KBM-7 (cell line): ENCODE measurements around the gene CST8.
"Not testable (repeated sequence)": the region's sequence is repeated elsewhere in the genome, so short reads cannot be mapped to it uniquely, and the experiment has no call there.

Source experiments
- DNase-seq: peaks from one replicate; pipeline ENCODE4 v3.0.0-alpha.2; 2015
- in situ Hi-C: fragments of 300-500 bp; cut with MboI; formaldehyde crosslinking; loops from 2 replicates; pipeline ENCODE4 v1.14.3; 2020; ENCODE audit warnings: low sequenced_read_pairs, low pct_unique_long_range_greater_than_20kb, mixed read lengths

The CST8 gene

DNA sequence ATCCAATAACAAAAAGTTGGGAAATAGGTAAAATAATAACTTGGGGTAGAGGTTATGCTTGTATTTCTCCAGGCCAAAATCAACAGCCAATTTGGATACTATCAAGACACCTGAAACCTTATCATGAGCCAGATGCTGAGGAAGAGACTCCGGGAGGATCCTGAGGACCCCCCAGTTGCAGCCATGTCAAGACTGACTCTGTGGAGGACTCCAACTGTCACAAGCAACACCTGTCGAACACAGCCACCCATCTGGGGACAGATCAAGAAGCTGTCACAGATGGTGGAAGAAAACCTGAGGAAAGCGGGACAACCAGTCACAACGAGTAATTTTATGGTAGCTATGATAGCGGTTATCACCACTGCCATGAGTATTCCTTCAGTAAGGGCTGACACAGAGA lies 18.6 kb upstream of the CST8 start:
- in situ Hi-C loops, DNase-seq: not testable (repeated sequence)

- DNase-seq, in situ Hi-C loops: not testable (repeated sequence)
These were observed 17.6 kb upstream of the CST8 start for GRCh38 chr20:23473293-23473692.

GRCh38 chr20:23475395-23475794 lies 15.5 kb upstream of the CST8 start:
- in situ Hi-C loops, result no loop called here

GRCh38 chr20:23476015-23476754 lies 14.7 kb upstream of the CST8 start:
- in situ Hi-C loops, result no loop called here
- DNase-seq, result no peak

More at GRCh38 chr20:23475395-23475794, 15.5 kb upstream of the CST8 start:
- no peak for DNase-seq

DNA sequence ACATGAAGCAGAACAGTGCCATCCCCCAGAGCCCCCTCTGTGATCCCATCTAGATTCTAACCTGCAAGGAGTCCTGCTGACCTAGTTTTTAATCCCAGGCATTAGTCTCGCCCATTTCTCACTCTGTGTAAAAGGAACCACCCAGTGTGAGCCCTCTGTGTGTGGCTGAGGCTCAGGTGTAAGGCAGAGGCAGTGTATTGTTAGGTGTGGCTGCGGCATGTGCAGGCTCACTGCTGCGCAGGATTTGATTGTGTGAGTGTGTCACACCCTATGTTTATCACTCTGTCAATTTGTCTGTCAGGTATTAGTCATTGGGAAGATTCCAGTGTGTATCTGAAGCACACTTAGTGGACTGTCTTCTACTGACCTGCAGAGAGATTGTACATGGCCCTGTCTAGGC lies 13.7 kb upstream of the CST8 start:
- DNase-seq, result no peak
- in situ Hi-C loops, result no loop called here

GRCh38 chr20:23479043-23479442 lies 11.9 kb upstream of the CST8 start:
- no peak for DNase-seq
- in situ Hi-C loops, result no loop called here

GRCh38 chr20:23482138-23482537 lies 8.8 kb upstream of the CST8 start:
- in situ Hi-C loops, result no loop called here
- no peak for DNase-seq

DNA sequence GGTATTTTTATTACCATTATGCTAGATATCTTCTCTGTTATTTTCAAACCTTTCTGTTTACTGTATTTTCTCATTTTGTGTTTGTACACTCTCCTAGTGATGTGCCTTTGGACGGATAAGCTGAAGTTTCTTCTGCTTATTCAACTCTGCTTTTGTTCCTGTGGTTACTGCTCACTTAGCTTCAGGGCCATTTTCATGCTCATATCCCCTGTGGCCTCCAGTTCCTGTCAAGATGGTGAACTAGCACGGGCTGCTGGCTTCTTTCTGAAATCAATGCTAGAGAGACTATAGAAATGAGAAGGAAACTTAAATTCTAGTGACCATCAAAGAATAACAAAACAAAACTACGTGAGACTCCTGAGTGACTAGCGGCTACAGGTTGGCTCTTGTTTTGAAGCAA lies 6.8 kb upstream of the CST8 start:
- in situ Hi-C loops, result no loop called here

GRCh38 chr20:23488470-23488869 lies 2.4 kb upstream of the CST8 start:
- in situ Hi-C loops, result no loop called here
- no peak for DNase-seq

More for the DNA sequence above, 6.8 kb upstream of the CST8 start:
- DNase-seq, result no peak

DNA sequence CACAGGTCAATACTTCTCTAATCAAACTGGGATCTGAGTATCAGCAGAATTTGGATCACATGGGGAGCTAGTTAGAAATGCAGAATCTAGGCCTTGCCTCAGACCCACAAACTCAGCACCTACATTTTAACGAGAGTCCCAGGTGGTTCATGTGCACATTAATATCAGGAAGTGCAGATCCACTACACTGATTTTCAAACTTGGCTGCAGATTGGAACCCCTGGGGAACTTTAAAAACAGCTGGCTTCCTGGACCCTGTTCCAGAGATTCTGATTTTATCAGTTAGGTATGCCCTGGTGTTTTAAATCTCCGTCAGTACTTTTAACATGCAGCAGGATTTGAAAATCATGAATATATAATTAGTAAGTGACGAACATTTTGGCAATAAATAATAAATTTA lies 1.9 kb upstream of the CST8 start:
- in situ Hi-C loops, result no loop called here
- DNase-seq, result no peak

DNA sequence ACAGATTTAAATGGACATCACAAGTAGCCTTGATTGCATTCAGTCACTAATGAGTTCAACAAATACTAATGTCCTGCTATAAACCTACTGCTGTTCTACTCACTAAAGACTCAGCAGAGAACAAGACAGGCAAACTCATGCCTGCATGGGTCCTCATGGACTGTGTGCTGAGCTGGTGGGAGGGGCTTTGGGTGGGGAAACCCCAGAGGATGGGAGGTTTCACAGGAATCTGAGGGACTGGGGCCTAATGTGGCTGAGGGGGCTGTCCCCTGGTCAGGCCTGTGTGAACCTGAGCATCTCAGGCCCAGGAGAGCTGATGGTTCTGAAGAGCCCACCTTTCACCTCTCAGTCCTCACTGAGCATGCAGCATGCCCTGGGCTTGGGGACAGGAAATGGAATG lies 1.4 kb downstream of the CST8 start:
- in situ Hi-C loops, result no loop called here
- DNase-seq, result no peak

- in situ Hi-C loops, result no loop called here
- no peak for DNase-seq
These were observed 2.4 kb downstream of the CST8 start for GRCh38 chr20:23493172-23493772.

GRCh38 chr20:23497536-23497935 lies 6.6 kb downstream of the CST8 start:
- DNase-seq, result no peak
- in situ Hi-C loops, result no loop called here

DNA sequence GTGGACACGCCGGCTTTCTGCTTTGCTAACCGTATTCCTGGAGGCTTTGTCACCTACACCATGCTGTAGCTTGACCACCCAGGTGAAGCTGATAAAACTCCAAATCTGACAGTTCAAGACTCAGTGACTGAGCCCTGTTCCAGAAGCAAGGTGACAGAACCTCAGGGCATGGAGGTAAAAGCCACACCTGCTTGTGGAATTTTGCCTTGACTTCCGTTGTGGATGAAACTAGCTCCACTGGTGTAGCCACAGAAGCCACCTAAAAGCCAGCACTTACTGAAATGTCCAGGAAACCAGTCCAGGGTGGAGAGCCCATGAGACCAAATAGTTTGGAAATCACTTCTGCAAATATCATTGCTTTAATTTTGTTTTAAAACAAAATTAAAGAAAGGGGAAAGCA lies 11.0 kb downstream of the CST8 start:
- no peak for DNase-seq
- in situ Hi-C loops, result no loop called here

DNA sequence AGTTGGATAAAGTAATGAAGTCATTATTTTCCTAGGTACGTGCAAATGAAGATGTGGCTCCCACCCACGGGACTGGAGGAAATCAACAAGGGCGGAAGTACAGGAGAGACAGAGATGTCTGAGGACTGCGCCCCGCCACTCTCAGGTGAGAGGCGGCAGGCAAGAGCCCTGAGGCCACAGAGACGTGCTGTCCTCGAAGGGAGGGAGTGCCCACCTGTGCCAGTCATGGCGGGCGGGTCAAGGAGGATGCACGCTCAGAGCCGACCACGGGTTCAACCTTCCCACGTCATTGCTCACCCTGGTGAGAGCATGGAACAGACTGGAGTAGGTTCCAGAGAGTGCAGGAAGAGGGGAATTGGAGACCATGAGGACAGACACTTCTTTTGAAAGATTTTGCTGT lies 12.7 kb downstream of the CST8 start:
- in situ Hi-C loops, result no loop called here
- DNase-seq, result no peak

DNA sequence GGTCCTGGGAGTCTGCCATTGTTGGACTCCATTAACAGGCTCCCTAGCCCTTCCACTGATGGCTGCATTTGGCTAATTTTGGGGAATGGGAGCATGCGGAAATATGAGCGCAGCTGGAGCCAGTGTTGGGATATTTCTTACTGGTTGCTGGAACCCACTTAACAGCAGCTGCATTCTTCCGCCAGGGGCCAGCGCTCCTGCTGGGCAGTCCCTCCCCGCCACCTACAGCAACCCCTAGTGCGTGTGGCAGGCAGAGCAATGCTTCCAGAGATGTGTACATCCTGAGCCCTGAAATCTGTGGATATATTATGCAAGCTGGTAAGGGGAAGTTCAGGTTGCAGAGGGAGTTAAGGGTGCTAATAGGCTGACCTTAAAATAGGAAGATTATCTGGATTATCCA lies 16.4 kb downstream of the CST8 start:
- in situ Hi-C loops, result no loop called here
- DNase-seq, result no peak

DNA sequence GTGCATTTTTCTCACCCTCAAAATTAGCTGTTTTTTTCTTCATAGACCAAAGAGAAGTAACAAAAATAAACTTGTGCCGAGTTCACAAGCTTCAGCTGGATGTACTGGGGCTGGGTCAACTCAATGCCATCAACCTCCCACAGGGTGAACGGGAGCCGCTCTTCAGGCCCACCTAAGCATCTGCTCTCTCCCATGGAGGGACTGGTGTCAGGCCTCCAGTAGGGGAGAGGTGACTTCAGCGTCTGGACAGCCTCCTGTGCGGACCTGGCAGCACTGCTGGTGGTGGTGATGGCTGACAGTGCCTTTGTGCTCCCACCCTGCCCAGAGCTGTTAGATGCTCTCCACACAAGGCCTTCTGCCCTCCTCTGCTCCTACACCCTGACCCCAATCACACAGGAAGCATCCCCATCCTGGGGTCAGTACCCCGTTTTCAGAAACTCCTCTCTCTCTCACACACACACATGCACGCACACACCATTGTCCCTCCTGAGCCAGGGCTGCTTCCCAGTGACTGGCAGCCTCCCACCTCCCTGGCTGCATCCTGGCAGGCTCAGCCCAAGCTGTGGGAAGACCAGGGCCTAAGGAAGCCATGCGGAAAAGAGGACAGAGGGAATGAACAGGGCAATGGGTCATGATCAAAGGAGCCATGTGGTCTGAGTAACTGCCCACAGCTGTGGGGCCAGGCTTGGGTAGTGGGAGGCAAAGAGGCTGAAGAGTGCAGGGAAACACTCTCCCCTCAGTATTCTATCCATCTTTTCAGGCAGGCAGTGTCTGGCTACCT lies 17.7 kb downstream of the CST8 start:
- in situ Hi-C loops, result no loop called here

DNA sequence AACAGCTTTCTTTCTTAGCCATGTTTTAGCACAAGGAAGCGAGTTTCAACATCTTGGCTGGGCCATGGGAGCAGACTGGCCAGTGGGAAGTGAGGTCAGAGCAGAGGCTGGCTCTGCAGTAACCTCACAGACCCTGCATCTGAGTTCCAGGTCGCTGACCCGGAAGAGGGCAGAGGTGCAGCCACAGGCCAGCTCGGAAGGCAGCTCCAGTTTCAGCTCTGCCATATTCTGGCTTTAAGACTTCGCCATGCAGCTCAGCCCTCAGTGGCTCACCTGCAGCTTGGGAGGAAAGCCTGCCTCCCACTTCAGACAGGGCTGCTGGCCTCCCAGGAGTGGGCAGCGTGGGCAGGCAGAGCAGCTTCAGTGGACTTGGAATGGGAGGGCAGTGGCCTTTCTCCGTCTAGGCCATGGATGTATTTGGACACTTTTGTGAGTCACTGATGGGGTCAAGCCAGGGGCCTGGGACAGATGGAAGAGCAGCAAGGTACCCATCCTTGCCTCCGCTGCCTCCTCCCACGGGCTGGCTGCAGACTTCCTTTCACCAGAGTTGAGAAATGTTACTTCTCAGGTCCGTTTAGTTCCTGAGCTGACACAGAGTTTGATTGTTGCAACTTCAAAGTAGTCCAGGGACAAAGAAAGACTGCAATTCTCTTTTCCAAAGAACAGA lies 18.5 kb downstream of the CST8 start:
- in situ Hi-C loops, result no loop called here
- DNase-seq, result no peak

More for the DNA sequence above, 17.7 kb downstream of the CST8 start:
- DNase-seq, result no peak

- in situ Hi-C loops, result no loop called here
- DNase-seq, result no peak
These were observed 19.2 kb downstream of the CST8 start for GRCh38 chr20:23510000-23510590.
